Activated T-helper 1 cell treated with Interleukin-2 at 50 U/mL for 16 hours (primary cell): ENCODE data around the gene EIF2AK3.
"Not testable (repeated sequence)": the region's sequence is repeated elsewhere in the genome, so short reads cannot be mapped to it uniquely, and the experiment has no call there.

Source experiments
- DNase-seq: peaks from one replicate; pipeline ENCODE4 v3.0.0-alpha.2; 2020; ENCODE audit warnings: low read depth

EIF2AK3 gene

GRCh38 chr2:88627055-88627855 lies at the start of gene EIF2AK3:
EIF2AK3 (minus strand) TSS chr2:88627464; CDS start chr2:88627274, 190 bp downstream.
- peak; percentile 87 for DNase-seq

GRCh38 chr2:88673363-88673762 lies 46.1 kb upstream of the EIF2AK3 start:
- no peak for DNase-seq

- DNase-seq: no peak
Measured at GRCh38 chr2:88671786-88672427, 44.6 kb upstream of the EIF2AK3 start.

- DNase-seq: no peak
Measured at GRCh38 chr2:88669482-88670214, 42.4 kb upstream of the EIF2AK3 start.

GRCh38 chr2:88668862-88669261 lies 41.6 kb upstream of the EIF2AK3 start:
- DNase-seq: no peak

- DNase-seq: no peak
Measured at GRCh38 chr2:88667219-88667618, 40.0 kb upstream of the EIF2AK3 start.

GRCh38 chr2:88666576-88666975 lies 39.3 kb upstream of the EIF2AK3 start:
- no peak for DNase-seq

GRCh38 chr2:88660622-88661021 lies 33.4 kb upstream of the EIF2AK3 start:
- DNase-seq: no peak

- DNase-seq: no peak
Measured at GRCh38 chr2:88659538-88659915, 32.3 kb upstream of the EIF2AK3 start.

- DNase-seq: no peak
Measured at GRCh38 chr2:88658881-88659537, 31.7 kb upstream of the EIF2AK3 start.

GRCh38 chr2:88658326-88658725 lies 31.1 kb upstream of the EIF2AK3 start:
- DNase-seq: no peak

- no peak for DNase-seq
Measured at GRCh38 chr2:88657131-88657530, 29.9 kb upstream of the EIF2AK3 start.

- no peak for DNase-seq
Measured at GRCh38 chr2:88656690-88657089, 29.4 kb upstream of the EIF2AK3 start.

- DNase-seq: no peak
Measured at GRCh38 chr2:88654714-88655113, 27.4 kb upstream of the EIF2AK3 start.

- DNase-seq: no peak
Measured at GRCh38 chr2:88651646-88652045, 24.4 kb upstream of the EIF2AK3 start.

- DNase-seq: not testable (repeated sequence)
Measured at GRCh38 chr2:88645291-88645882, 18.1 kb upstream of the EIF2AK3 start.

GRCh38 chr2:88642278-88642677 lies 15.0 kb upstream of the EIF2AK3 start:
- DNase-seq: no peak

GRCh38 chr2:88641330-88641729 lies 14.1 kb upstream of the EIF2AK3 start:
- no peak for DNase-seq

- DNase-seq: no peak
Measured at GRCh38 chr2:88639865-88640264, 12.6 kb upstream of the EIF2AK3 start.

- no peak for DNase-seq
Measured at GRCh38 chr2:88638743-88639142, 11.5 kb upstream of the EIF2AK3 start.

- no peak for DNase-seq
Measured at GRCh38 chr2:88638123-88638650, 10.9 kb upstream of the EIF2AK3 start.

GRCh38 chr2:88637464-88637863 lies 10.2 kb upstream of the EIF2AK3 start:
- DNase-seq: no peak
